PC-9 (cell line): ENCODE data around the gene GPR142. TPM values are rescaled to one million over a fixed set of nuclear protein-coding genes. Genes with fewer than 3 reads are reported as not detected.

Experiments
- BruUV-seq: library from RNA; stranded (reverse); fragments of 400-500 nt; replicated peaks from 2 replicates; lab custom pipeline; 2021; lab: Mats Ljungman, UMichigan
- CTCF ChIA-PET: fragments of 300-600 bp; sonication (Branson Sonifier 250); formaldehyde crosslinking; loops from one replicate; lab custom pipeline; 2022; ENCODE audit warnings: antibody characterized with exemption; lab: Charles Lee
- POLR2A ChIA-PET: fragments of 300-600 bp; sonication (Branson Sonifier 250); formaldehyde crosslinking; loops from one replicate; lab custom pipeline; 2022; ENCODE audit warnings: antibody characterized with exemption; ENCODE audit not compliant: unreplicated experiment; lab: Charles Lee
- DNase-seq, 2 experiments: peaks; one replicate each; pipeline versions ENCODE4 v3.0.0 to v3.0.0-alpha.2; 2015 to 2022; ENCODE audit warnings: mixed read lengths in 1 of 2
- H2AFZ ChIP-seq: fragments of 200-600 bp; sonication (generic); 2 replicates; pipeline ENCODE4 v1.8.1; 2017; ENCODE audit warnings: antibody characterized with exemption
- H3F3A ChIP-seq: fragments of 200-600 bp; sonication (generic); 2 replicates; pipeline ENCODE4 v1.8.1; 2017; ENCODE audit warnings: antibody characterized with exemption, mild to moderate bottlenecking, low read depth; ENCODE audit not compliant: insufficient read depth
- H3K27ac ChIP-seq: fragments of 200-600 bp; sonication (generic); 2 replicates; pipeline ENCODE4 v1.6.1; 2016; ENCODE audit warnings: mixed run types
- H3K27me3 ChIP-seq: fragments of 200-600 bp; sonication (generic); 2 replicates; pipeline ENCODE4 v1.6.1; 2016; ENCODE audit warnings: low read depth, mixed run types; ENCODE audit not compliant: insufficient read depth
- H3K36me3 ChIP-seq: fragments of 200-600 bp; sonication (generic); 2 replicates; pipeline ENCODE4 v1.6.1; 2016; ENCODE audit warnings: low read depth, mixed run types
- H3K4me1 ChIP-seq: fragments of 200-600 bp; sonication (generic); replicated peaks from 2 replicates; pipeline ENCODE4 v1.6.1; 2016; ENCODE audit warnings: mixed run types; ENCODE audit not compliant: insufficient read depth
- H3K4me2 ChIP-seq: fragments of 200-600 bp; sonication (generic); 2 replicates; pipeline ENCODE4 v1.6.1; 2017; ENCODE audit warnings: mixed run types
- H3K4me3 ChIP-seq: fragments of 200-600 bp; sonication (generic); 2 replicates; pipeline ENCODE4 v1.6.1; 2016; ENCODE audit warnings: mixed run types
- H3K79me2 ChIP-seq: fragments of 200-600 bp; sonication (generic); 2 replicates; pipeline ENCODE4 v1.6.1; 2017; ENCODE audit warnings: low read depth, mixed run types
- H3K9me2 ChIP-seq: fragments of 200-600 bp; sonication (generic); 2 replicates; pipeline ENCODE4 v1.8.1; 2017; ENCODE audit warnings: mild to moderate bottlenecking; ENCODE audit not compliant: insufficient read depth
- H3K9me3 ChIP-seq: fragments of 200-600 bp; sonication (generic); 2 replicates; pipeline ENCODE4 v1.8.1; 2016; ENCODE audit warnings: low read depth; ENCODE audit not compliant: insufficient read depth
- H4K20me1 ChIP-seq: fragments of 200-600 bp; sonication (generic); 2 replicates; pipeline ENCODE4 v1.8.1; 2017; ENCODE audit not compliant: insufficient read depth
- CTCF ChIP-seq: fragments of 200-600 bp; sonication (generic); conservative IDR thresholded peaks from 2 replicates; pipeline ENCODE4 v1.6.1; 2017; ENCODE audit warnings: mixed run types, antibody characterized with exemption, mild to moderate bottlenecking, moderate library complexity
- EZH2 ChIP-seq: fragments of 200-600 bp; sonication (generic); IDR thresholded peaks from 2 replicates; pipeline ENCODE4 v1.8.0; 2017; ENCODE audit warnings: antibody characterized with exemption, low read depth
- intact Hi-C: fragments of 100-400 bp; cut with micrococcal nuclease; formaldehyde crosslinking; loops from one replicate; pipeline ENCODE4 v1.10.0; 2022; ENCODE audit not compliant: unreplicated experiment
- total RNA-seq: library from RNA; stranded (reverse); gene quantifications from 2 replicates; pipeline ENCODE4 v1.2.3, GENCODE V29; 2021

GPR142 gene
- total RNA-seq, 1 experiment from 2014 or later, result not detected

- H3K79me2 ChIP-seq, result no peaks in the 10 kb centered on the region
- no peak overlapping the region for H3K27ac ChIP-seq
- ChIA-PET POLR2A (no interaction called here), CTCF (interaction anchor here (0.6 to 1.9 kb wide), 3 partner anchors 10 to 108 kb away, joined by 3 to 7 read pairs (median 3); no protein-coding TSS in a partner anchor)
- no peak for DNase-seq
- peaks cover 80% of the 10 kb centered on the region for H3K27me3 ChIP-seq
- no peak for TF ChIP-seq CTCF
- no peak for TF ChIP-seq EZH2
- no peaks in the 10 kb centered on the region for H4K20me1 ChIP-seq
- H3K4me1 ChIP-seq, result no peaks in the 10 kb centered on the region
- intact Hi-C loops, result loop anchor here (2.0 to 5.0 kb wide), 3 partner anchors 124 to 498 kb away; partner anchors contain the start of gene TTYH2
- no peaks in the 10 kb centered on the region for H3K9me2 ChIP-seq
- H2AFZ ChIP-seq, result no peak overlapping the region
- no peaks in the 10 kb centered on the region for H3K9me3 ChIP-seq
- BruUV-seq, result no TSS peak
- no peak overlapping the region for H3K4me2 ChIP-seq
- no peak overlapping the region for H3K4me3 ChIP-seq
- no peaks in the 10 kb centered on the region for H3K36me3 ChIP-seq
- no peaks in the 10 kb centered on the region for H3F3A ChIP-seq
Observed at GRCh38 chr17:74369221-74369620, 1.9 kb downstream of the GPR142 start.

- no peak overlapping the region for H2AFZ ChIP-seq
- ChIA-PET CTCF (interaction anchor here (0.6 to 1.9 kb wide), 3 partner anchors 11 to 109 kb away, joined by 3 to 7 read pairs (median 3); no protein-coding TSS in a partner anchor), POLR2A (no interaction called here)
- no peaks in the 10 kb centered on the region for H3K4me1 ChIP-seq
- no peaks in the 10 kb centered on the region for H3K79me2 ChIP-seq
- no peak for TF ChIP-seq CTCF
- no peak for TF ChIP-seq EZH2
- no peaks in the 10 kb centered on the region for H3F3A ChIP-seq
- H3K27me3 ChIP-seq, result peaks cover 84% of the 10 kb centered on the region
- H3K9me2 ChIP-seq, result no peaks in the 10 kb centered on the region
- no TSS peak for BruUV-seq
- no peak overlapping the region for H3K27ac ChIP-seq
- intact Hi-C loops, result loop anchor here (2.0 to 5.0 kb wide), 3 partner anchors 123 to 497 kb away; partner anchors contain the start of gene TTYH2
- no peak overlapping the region for H3K4me2 ChIP-seq
- H3K9me3 ChIP-seq, result no peaks in the 10 kb centered on the region
- no peak overlapping the region for H3K4me3 ChIP-seq
- H4K20me1 ChIP-seq, result no peaks in the 10 kb centered on the region
- no peaks in the 10 kb centered on the region for H3K36me3 ChIP-seq
- no peak for DNase-seq
Observed at GRCh38 chr17:74369665-74370490, 2.6 kb downstream of the GPR142 start.

- TF ChIP-seq EZH2 (no peak), CTCF (no peak)
- no peaks in the 10 kb centered on the region for H3F3A ChIP-seq
- no peak overlapping the region for H2AFZ ChIP-seq
- no peak for DNase-seq
- no peak overlapping the region for H3K27ac ChIP-seq
- no peak overlapping the region for H3K4me2 ChIP-seq
- no TSS peak for BruUV-seq
- intact Hi-C loops, result no loop called here
- H3K9me3 ChIP-seq, result no peaks in the 10 kb centered on the region
- no peaks in the 10 kb centered on the region for H3K79me2 ChIP-seq
- no peaks in the 10 kb centered on the region for H3K4me1 ChIP-seq
- no peaks in the 10 kb centered on the region for H3K9me2 ChIP-seq
- POLR2A ChIA-PET, result no interaction called here
- H3K4me3 ChIP-seq, result no peak overlapping the region
- no peaks in the 10 kb centered on the region for H4K20me1 ChIP-seq
- no peaks in the 10 kb centered on the region for H3K36me3 ChIP-seq
- peaks cover 86% of the 10 kb centered on the region for H3K27me3 ChIP-seq
- CTCF ChIA-PET, result no interaction called here
Observed at GRCh38 chr17:74371653-74372147, 4.4 kb downstream of the GPR142 start.
